ENCODE results near the gene HLF.

Gene HLF

DNA sequence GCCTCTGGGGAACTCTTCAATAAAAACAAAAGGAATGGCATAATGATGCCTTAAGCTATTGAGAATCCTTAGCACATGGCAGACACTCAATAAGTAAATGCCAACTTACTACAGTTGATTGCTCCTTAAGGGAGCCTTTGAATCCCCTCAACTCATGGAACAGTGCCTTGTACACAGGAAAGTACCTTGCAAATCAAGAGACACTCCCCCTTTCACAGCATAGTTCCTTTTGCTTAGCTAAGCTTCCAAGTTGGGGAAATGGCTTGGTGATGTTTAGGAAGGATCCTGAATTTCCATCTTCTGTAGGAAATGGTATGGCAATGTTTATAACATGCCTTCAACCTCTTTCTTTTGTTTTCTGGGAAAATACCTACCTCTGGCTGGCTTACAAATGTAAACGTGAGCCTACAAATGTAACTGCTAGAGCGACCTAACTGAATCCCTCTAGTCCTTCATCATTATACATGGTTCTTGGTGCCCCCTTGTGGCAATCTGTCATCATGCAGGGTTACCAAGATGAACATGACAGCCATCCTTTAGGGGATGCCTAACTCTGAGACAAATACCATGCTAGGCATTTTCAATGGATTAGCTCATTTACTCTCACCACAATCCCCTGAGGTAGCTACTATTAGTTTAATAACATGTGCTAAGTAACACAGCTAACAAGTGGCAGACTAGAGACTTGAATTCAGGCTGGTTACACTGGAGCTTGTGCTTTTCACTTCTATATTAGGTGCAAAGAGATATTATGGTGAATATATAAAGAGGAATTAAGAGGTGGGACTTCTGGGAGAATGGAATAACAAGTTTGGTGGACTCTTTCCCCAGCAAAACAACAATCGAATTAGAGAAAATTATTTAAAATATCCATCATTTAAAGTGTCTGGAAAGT, 91.9 kb downstream of the HLF start:
- Histone ChIP-seq H3K4me3 (ENCODE audit: low read length) (no peak overlapping the region), H3K27me3 (ENCODE audit: control insufficient read depth, insufficient read depth, low read length) (no peaks in the 10 kb centered on the region), H3K36me3 (ENCODE audit: control insufficient read depth, insufficient read depth, low read length) (no peaks in the 10 kb centered on the region), H3K9me3 (ENCODE audit: control insufficient read depth, insufficient read depth, low read length) (no peaks in the 10 kb centered on the region), H3K4me1 (ENCODE audit: control insufficient read depth, insufficient read depth, low read length) (no peaks in the 10 kb centered on the region; the same call in 1 of the 2 replicates), H3K27ac (ENCODE audit: low read length) (no peak overlapping the region)
- DNase-seq (ENCODE audit: low read depth, low spot score): peak; percentile 77
- WGBS (ENCODE audit: insufficient coverage, insufficient read length): no CpG with 5 or more reads among the region's 3 CpGs

GRCh38 chr17:55360971-55361370, 96.2 kb downstream of the HLF start:
- no peaks in the 10 kb centered on the region for H3K36me3 ChIP-seq (ENCODE audit: control insufficient read depth, insufficient read depth, low read length)
- no peaks in the 10 kb centered on the region for H3K9me3 ChIP-seq (ENCODE audit: control insufficient read depth, insufficient read depth, low read length)
- H3K4me3 ChIP-seq (ENCODE audit: low read length): no peak overlapping the region
- no peak overlapping the region for H3K27ac ChIP-seq (ENCODE audit: low read length)
- no peaks in the 10 kb centered on the region for H3K27me3 ChIP-seq (ENCODE audit: control insufficient read depth, insufficient read depth, low read length)
- no peak for DNase-seq (ENCODE audit: low read depth, low spot score)
- peaks cover 1% of the 10 kb centered on the region; the same call in 1 of the 2 replicates for H3K4me1 ChIP-seq (ENCODE audit: control insufficient read depth, insufficient read depth, low read length)

DNA sequence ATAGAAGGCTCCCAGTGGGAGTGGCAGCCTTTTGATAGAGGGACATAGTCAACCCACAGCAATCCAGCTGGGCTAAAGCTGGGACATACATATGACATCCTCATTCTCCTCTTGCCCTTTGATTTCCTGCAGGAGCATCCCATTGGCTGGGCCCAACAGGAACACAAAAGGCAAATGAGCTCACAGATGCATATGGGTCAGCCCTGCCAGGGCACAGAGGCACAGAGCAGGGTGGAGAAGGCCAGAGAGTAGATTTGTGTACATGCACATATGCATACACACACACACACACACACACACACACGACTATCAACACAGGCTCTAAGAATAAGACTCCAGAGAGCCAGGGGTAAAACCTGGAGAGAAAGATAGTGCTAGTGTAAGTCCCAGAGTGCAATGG, 98.3 kb downstream of the HLF start:
- Histone ChIP-seq H3K4me3 (ENCODE audit: low read length) (no peak overlapping the region), H3K9me3 (ENCODE audit: control insufficient read depth, insufficient read depth, low read length) (no peaks in the 10 kb centered on the region), H3K27ac (ENCODE audit: low read length) (no peak overlapping the region), H3K4me1 (ENCODE audit: control insufficient read depth, insufficient read depth, low read length) (peaks cover 1% of the 10 kb centered on the region; the same call in 1 of the 2 replicates), H3K27me3 (ENCODE audit: control insufficient read depth, insufficient read depth, low read length) (no peaks in the 10 kb centered on the region), H3K36me3 (ENCODE audit: control insufficient read depth, insufficient read depth, low read length) (no peaks in the 10 kb centered on the region)
- no peak for DNase-seq (ENCODE audit: low read depth, low spot score)
- no CpG with 5 or more reads among the region's 1 CpG for WGBS (ENCODE audit: insufficient coverage, insufficient read length)

- Histone ChIP-seq H3K4me3 (ENCODE audit: low read length) (no peak overlapping the region), H3K36me3 (ENCODE audit: control insufficient read depth, insufficient read depth, low read length) (no peaks in the 10 kb centered on the region), H3K27me3 (ENCODE audit: control insufficient read depth, insufficient read depth, low read length) (no peaks in the 10 kb centered on the region), H3K9me3 (ENCODE audit: control insufficient read depth, insufficient read depth, low read length) (no peaks in the 10 kb centered on the region), H3K4me1 (ENCODE audit: control insufficient read depth, insufficient read depth, low read length) (peaks cover 1% of the 10 kb centered on the region; the same call in 1 of the 2 replicates), H3K27ac (ENCODE audit: low read length) (no peak overlapping the region)
- WGBS (ENCODE audit: insufficient coverage, insufficient read length): no CpG with 5 or more reads among the region's 1 CpG
- DNase-seq (ENCODE audit: low read depth, low spot score): no peak
These were observed 101.3 kb downstream of the HLF start for GRCh38 chr17:55366020-55366481.

DNA sequence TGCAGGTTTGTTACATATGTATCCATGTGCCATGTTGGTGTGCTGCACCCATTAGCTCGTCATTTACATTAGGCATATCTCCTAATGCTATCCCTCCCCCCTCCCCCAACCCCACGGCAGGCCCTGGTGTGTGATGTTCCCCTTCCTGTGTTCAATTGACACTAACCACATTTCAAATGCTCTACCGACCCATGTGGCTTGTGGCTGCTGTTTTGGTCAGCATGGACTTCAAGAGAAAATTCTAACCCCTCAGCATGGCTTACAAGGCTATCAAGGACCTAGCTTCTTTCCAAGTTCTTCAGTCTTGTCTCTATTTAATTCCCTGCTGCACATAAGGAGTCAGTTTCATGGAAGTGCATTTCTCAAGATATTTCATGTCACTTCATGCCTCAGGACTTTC, 103.9 kb downstream of the HLF start:
- Histone ChIP-seq H3K9me3 (ENCODE audit: control insufficient read depth, insufficient read depth, low read length) (no peaks in the 10 kb centered on the region), H3K27me3 (ENCODE audit: control insufficient read depth, insufficient read depth, low read length) (no peaks in the 10 kb centered on the region), H3K27ac (ENCODE audit: low read length) (no peak overlapping the region), H3K4me3 (ENCODE audit: low read length) (no peak overlapping the region), H3K4me1 (ENCODE audit: control insufficient read depth, insufficient read depth, low read length) (no peaks in the 10 kb centered on the region), H3K36me3 (ENCODE audit: control insufficient read depth, insufficient read depth, low read length) (no peaks in the 10 kb centered on the region)
- no peak for DNase-seq (ENCODE audit: low read depth, low spot score)
- no CpG with 5 or more reads among the region's 3 CpGs for WGBS (ENCODE audit: insufficient coverage, insufficient read length)
